GM06990 (cell line): ENCODE measurements around the gene ENTPD2.

Experiments used
- DNase-seq: peaks from one replicate; pipeline ENCODE4 v3.0.0-alpha.2; 2011; ENCODE audit not compliant: insufficient read length; ENCODE audit errors: extremely low read depth
- H3K27me3 ChIP-seq: replicated peaks from 2 replicates; pipeline ENCODE4 v1.6.0; 2011; ENCODE audit warnings: low read length; ENCODE audit not compliant: control insufficient read depth, insufficient read depth
- H3K36me3 ChIP-seq: 2 replicates; pipeline ENCODE4 v1.5.1; 2011; ENCODE audit warnings: low read length; ENCODE audit not compliant: control insufficient read depth, insufficient read depth
- H3K4me3 ChIP-seq: replicated peaks from 2 replicates; pipeline ENCODE4 v1.5.1; 2011; ENCODE audit warnings: low read depth, mild to moderate bottlenecking, control low read depth, low read length
- TF ChIP-seq, protein P1 (sequence below): IDR thresholded peaks from 2 replicates; pipeline ENCODE4 v1.5.1; 2011; ENCODE audit warnings: low read length, control low read depth, mild to moderate bottlenecking, inconsistent platforms; ENCODE audit not compliant: insufficient read depth, poor library complexity, severe bottlenecking

ENTPD2 gene

DNA sequence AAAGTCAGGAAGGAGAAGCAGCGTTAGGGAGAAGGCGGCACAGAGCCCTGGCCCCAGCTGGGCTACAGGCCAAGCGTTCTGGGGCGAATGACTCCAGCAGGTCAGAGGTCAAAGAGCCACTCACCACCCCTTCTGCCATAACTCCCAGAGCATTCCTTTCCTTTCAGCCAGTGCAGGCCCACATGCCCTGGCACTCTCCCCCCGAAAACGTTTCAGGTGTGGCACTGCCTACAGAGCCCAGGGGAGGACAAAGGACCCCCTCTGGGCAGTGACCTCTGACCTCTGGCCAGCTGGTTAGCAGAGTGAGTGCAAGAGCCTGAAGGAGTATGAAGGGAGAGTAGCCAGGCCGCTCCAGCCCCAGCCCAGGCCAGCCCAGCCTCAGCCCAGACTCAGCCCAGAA, 30.7 kb downstream of the ENTPD2 start:
- TF ChIP-seq, protein P1, sequence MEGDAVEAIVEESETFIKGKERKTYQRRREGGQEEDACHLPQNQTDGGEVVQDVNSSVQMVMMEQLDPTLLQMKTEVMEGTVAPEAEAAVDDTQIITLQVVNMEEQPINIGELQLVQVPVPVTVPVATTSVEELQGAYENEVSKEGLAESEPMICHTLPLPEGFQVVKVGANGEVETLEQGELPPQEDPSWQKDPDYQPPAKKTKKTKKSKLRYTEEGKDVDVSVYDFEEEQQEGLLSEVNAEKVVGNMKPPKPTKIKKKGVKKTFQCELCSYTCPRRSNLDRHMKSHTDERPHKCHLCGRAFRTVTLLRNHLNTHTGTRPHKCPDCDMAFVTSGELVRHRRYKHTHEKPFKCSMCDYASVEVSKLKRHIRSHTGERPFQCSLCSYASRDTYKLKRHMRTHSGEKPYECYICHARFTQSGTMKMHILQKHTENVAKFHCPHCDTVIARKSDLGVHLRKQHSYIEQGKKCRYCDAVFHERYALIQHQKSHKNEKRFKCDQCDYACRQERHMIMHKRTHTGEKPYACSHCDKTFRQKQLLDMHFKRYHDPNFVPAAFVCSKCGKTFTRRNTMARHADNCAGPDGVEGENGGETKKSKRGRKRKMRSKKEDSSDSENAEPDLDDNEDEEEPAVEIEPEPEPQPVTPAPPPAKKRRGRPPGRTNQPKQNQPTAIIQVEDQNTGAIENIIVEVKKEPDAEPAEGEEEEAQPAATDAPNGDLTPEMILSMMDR, result no peak
- Histone ChIP-seq H3K27me3 (no peaks in the 10 kb centered on the region; the same call in 1 of the 2 replicates), H3K36me3 (no peaks in the 10 kb centered on the region), H3K4me3 (no peak overlapping the region)
- DNase-seq, result no peak

GRCh38 chr9:137022662-137023008, 31.2 kb downstream of the ENTPD2 start:
- no peak for DNase-seq
- TF ChIP-seq, protein P1, result no peak
- Histone ChIP-seq H3K36me3 (no peaks in the 10 kb centered on the region), H3K27me3 (no peaks in the 10 kb centered on the region; the same call in 1 of the 2 replicates), H3K4me3 (no peak overlapping the region)

- DNase-seq, result peak; percentile 70
- no peaks in the 10 kb centered on the region; the same call in 1 of the 2 replicates for H3K27me3 ChIP-seq
- H3K36me3 ChIP-seq, result no peaks in the 10 kb centered on the region
- TF ChIP-seq, protein P1, result no peak
- no peak overlapping the region for H3K4me3 ChIP-seq
Observed at GRCh38 chr9:137021979-137022661, 31.7 kb downstream of the ENTPD2 start.

DNA sequence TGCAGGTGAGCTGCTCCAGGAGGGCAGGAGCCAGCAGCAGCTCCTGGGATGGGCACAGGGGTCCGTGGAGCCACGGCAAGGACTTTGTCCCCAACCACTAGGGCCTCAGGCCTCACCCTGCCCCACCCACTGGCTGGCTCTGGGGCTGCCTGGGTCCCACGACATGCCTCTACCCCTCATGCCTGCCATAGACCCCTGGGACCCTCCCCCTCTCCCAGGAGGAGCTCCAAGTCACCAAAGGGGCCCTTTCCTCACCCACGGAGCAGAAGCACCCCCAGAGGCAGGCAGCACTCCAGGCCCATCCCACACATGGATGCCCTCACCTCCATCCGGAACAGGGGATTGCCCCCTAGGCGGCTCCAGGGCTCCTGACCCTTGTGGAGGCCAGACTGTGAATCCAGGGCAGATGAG, 32.3 kb downstream of the ENTPD2 start:
- no peaks in the 10 kb centered on the region for H3K36me3 ChIP-seq
- no peak overlapping the region for H3K4me3 ChIP-seq
- TF ChIP-seq, protein P1, result no peak
- no peak for DNase-seq
- no peaks in the 10 kb centered on the region; the same call in 1 of the 2 replicates for H3K27me3 ChIP-seq

DNA sequence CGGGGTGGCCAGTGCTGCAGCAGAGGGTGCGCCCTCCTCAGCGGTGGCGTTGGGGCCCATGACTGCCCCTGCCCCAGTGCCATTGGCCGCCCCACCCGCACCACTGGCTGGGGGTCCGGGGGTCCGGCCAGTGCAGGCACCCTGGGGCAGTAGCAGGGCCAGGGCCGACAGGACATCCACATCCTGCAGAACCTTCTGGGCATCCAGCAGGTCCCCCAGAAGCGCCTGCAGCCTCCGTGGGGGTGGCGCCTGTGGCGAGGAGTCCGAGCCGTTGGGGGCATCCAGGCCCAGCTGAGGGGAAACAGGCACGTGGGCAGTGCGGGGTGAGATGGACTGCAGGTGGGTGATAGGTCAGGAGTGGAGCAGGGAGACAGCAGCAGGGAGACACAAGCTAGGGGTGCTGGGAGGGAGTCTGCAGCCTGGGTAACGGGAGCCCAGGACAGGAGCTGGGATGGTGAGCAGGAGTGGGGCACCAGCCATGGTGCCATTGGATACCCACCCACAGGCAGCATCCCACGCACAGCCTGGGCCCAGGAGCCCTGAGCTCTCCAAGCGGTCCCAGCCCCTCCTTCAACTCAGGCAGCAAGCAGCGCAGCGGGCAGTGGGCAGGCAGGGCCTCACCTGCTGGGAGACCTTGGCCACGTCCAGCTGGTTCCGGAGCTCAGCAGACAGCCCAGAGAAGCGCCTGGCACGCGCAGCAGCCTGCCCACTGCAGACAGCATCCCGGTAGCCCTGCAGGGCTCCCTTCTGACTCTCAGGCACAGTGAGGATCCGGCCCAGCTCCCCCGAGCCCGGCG, 32.9 kb downstream of the ENTPD2 start:
- Histone ChIP-seq H3K27me3 (no peaks in the 10 kb centered on the region; the same call in 1 of the 2 replicates), H3K36me3 (no peaks in the 10 kb centered on the region)

More for the DNA sequence above, 32.9 kb downstream of the ENTPD2 start:
- no peak overlapping the region for H3K4me3 ChIP-seq
- TF ChIP-seq, protein P1, result no peak
- DNase-seq, result no peak
